Type B pancreatic cell (in vitro differentiated cells): Measurements from ENCODE around the gene POMC. TPM values are rescaled to one million over a fixed set of nuclear protein-coding genes. Genes with fewer than 3 reads are reported as not detected.
"Not testable (repeated sequence)": the region's sequence is repeated elsewhere in the genome, so short reads cannot be mapped to it uniquely, and the experiment has no call there.

Source experiments
- DNase-seq: peaks from one replicate; pipeline ENCODE4 v3.0.0; 2021; ENCODE audit warnings: mixed read lengths; ENCODE audit not compliant: unreplicated experiment; ENCODE audit errors: extremely low spot score
- H3K27ac Mint-ChIP-seq: 2 replicates; pipeline ENCODE4 v1.8.0; 2021; ENCODE audit warnings: mild to moderate bottlenecking, mixed read lengths
- H3K27me3 Mint-ChIP-seq: 2 replicates; pipeline ENCODE4 v1.8.0; 2021; ENCODE audit warnings: mixed read lengths
- H3K36me3 Mint-ChIP-seq: 2 replicates; pipeline ENCODE4 v1.8.0; 2021; ENCODE audit warnings: mixed read lengths
- H3K4me1 Mint-ChIP-seq: one replicate; pipeline ENCODE4 v1.8.0; 2021; ENCODE audit warnings: mixed read lengths; ENCODE audit not compliant: unreplicated experiment
- H3K4me3 Mint-ChIP-seq: 2 replicates; pipeline ENCODE4 v1.8.0; 2021; ENCODE audit warnings: mild to moderate bottlenecking, mixed read lengths
- H3K9me3 Mint-ChIP-seq: 2 replicates; pipeline ENCODE4 v1.8.0; 2021; ENCODE audit warnings: mixed read lengths
- total RNA-seq: library from RNA; stranded (reverse); gene quantifications from 2 replicates; pipeline ENCODE4 v1.2.1, GENCODE V29; 2021; ENCODE audit warnings: low replicate concordance
- TF ChIP-seq, protein P1 (sequence below): fragments of 200-600 bp; sonication (generic); conservative IDR thresholded peaks from 2 replicates; pipeline ENCODE4 v1.5.0; 2021; ENCODE audit warnings: antibody characterized with exemption, mild to moderate bottlenecking

The POMC gene
- total RNA-seq, 1 donor from 2014 or later, result 0.87 TPM

DNA sequence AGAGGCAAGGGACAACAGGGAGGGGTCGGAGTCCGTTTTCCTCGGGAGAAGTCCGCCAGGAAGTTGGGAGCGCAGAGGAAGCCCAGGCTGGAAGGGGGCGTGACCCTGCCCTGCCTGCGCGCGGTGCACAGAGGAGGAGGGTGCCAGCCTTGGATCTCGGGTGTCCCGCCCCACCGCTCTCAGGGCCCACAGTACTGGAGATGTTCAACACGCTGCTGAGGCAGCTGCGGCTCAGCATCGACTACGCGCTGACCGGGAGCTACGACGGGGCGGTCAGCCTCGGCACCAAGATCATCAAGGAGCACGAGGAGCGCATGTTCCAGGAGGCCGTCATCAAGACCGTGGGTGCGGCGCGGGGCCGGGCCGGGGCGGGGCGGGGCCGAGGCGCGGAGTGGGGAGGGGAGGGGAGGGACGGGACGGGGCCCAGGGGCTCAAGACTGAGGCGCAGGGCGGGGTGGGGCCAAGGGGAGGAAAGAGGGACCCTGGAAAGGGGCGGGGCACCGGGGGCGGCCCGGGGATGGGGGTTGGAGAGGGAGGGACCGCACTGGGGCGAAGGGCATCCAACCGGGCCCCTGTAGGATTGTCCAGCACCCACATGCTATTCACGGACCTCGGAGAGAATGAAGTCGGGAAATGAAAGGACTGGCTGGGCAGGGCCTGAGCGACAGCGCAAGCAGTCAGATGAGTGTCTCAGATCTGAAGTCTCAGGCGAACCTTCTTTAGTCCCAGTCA is 36.6 kb downstream of the POMC start:
- peaks cover 10% of the 10 kb centered on the region for H3K4me1 Mint-ChIP-seq
- no peaks in the 10 kb centered on the region for H3K27me3 Mint-ChIP-seq
- H3K4me3 Mint-ChIP-seq, result peak overlapping the region; percentile 75
- no peak for DNase-seq
- H3K27ac Mint-ChIP-seq, result peak overlapping the region; percentile 66
- TF ChIP-seq, protein P1, sequence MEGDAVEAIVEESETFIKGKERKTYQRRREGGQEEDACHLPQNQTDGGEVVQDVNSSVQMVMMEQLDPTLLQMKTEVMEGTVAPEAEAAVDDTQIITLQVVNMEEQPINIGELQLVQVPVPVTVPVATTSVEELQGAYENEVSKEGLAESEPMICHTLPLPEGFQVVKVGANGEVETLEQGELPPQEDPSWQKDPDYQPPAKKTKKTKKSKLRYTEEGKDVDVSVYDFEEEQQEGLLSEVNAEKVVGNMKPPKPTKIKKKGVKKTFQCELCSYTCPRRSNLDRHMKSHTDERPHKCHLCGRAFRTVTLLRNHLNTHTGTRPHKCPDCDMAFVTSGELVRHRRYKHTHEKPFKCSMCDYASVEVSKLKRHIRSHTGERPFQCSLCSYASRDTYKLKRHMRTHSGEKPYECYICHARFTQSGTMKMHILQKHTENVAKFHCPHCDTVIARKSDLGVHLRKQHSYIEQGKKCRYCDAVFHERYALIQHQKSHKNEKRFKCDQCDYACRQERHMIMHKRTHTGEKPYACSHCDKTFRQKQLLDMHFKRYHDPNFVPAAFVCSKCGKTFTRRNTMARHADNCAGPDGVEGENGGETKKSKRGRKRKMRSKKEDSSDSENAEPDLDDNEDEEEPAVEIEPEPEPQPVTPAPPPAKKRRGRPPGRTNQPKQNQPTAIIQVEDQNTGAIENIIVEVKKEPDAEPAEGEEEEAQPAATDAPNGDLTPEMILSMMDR, result no peak
- H3K9me3 Mint-ChIP-seq, result no peaks in the 10 kb centered on the region
- peaks cover 4% of the 10 kb centered on the region for H3K36me3 Mint-ChIP-seq

DNA sequence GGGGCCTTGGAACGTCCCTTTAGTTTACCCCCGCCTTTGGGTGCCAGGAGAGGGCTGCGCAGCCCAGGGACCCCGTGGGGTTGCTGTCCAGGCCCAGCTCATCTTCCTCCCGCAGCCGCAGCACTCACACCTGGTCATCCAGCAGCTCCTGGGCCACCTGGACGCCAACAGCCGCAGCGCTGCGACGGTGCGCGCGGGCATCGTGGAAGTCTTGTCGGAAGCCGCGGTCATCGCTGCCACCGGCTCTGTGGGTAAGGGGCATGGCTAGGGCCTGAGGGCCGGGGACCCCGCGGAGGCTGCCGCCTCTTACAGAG is 37.2 kb downstream of the POMC start:
- Mint-ChIP-seq H3K4me3 (peak overlapping the region; percentile 70), H3K27ac (no peak overlapping the region), H3K27me3 (no peaks in the 10 kb centered on the region), H3K4me1 (peaks cover 10% of the 10 kb centered on the region), H3K36me3 (peaks cover 4% of the 10 kb centered on the region), H3K9me3 (no peaks in the 10 kb centered on the region)
- TF ChIP-seq, protein P1, result no peak
- no peak for DNase-seq

DNA sequence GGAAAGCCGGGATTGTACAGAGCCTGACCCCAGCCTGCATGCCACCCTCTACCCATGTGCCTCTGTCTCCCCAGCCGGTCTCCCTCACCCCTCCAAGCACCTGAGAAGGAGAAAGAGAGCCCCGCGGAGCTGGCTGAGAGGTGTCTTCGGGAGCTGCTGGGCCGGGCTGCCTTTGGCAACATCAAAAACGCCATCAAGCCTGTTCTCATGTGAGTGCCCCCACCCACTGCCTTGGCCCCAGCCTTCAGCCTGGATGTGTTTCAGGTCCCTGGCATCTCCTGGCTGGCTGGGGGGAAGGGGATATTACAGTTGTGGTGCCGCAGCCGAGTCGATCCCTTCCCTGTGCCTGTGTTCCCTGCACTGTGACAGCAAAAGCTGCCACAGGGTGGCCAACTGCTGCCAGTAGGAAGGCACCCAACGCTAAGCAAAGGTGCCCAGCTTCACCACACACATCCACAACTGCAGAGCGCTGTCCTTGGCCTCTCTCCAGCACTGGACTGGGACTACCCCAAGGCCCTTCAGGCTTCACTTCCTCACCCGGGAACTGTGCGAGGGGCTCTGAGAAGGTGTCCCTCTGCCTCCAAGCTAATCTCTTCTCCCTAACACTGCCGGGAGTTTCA is 38.4 kb downstream of the POMC start:
- Mint-ChIP-seq H3K9me3 (no peaks in the 10 kb centered on the region), H3K4me1 (peaks cover 10% of the 10 kb centered on the region)
- TF ChIP-seq, protein P1, result no peak

DNA sequence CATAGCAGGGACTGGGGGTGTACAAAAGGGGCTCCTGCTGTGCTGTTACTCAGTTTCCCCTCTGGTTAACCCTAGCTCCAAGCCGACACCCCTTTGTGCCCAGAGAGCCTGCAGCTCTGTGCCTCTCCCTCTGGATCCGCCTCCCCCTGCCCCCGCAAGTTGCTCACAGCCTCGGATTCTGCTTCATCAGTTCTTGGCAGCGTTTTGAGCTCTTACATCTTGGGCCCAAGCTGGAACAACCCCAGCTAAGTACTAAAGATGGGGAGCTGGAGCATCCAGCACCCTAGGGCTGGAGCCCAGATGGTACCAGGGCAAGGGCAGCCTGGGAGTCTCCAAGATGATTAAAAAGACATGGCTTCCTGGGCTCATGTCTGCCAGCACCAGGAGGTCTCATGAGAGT is 40.7 kb downstream of the POMC start:
- peaks cover under 1% of the 10 kb centered on the region for H3K36me3 Mint-ChIP-seq
- TF ChIP-seq, protein P1, result no peak
- H3K27me3 Mint-ChIP-seq, result no peaks in the 10 kb centered on the region
- H3K27ac Mint-ChIP-seq, result no peak overlapping the region
- H3K9me3 Mint-ChIP-seq, result no peaks in the 10 kb centered on the region
- DNase-seq, result no peak
- no peak overlapping the region for H3K4me3 Mint-ChIP-seq
- peaks cover 10% of the 10 kb centered on the region for H3K4me1 Mint-ChIP-seq

More for the DNA sequence above, 38.4 kb downstream of the POMC start:
- DNase-seq, result no peak
- Mint-ChIP-seq H3K36me3 (no peaks in the 10 kb centered on the region), H3K27me3 (no peaks in the 10 kb centered on the region), H3K27ac (no peak overlapping the region), H3K4me3 (no peak overlapping the region)

DNA sequence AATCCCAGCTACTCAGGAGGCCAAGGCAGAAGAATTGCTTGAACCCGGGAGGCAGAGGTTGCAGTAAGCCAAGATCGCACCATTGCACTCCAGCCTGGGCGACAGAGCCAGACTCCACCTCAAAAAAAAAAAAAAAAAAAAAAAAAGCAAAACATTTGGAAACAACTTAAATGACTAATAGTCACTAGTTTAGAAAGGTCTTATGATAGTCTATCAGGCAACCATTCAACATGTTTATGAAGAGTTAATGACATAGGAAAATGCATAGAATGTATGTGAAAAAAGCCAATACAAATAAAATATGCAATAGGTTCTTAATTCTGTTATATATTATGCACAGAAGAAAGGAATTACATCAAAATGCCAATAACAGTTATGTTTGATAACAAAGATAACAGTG is 41.3 kb downstream of the POMC start:
- not testable (repeated sequence) for H3K27ac Mint-ChIP-seq, DNase-seq, H3K4me3 Mint-ChIP-seq, H3K4me1 Mint-ChIP-seq, H3K36me3 Mint-ChIP-seq, H3K9me3 Mint-ChIP-seq, H3K27me3 Mint-ChIP-seq

DNA sequence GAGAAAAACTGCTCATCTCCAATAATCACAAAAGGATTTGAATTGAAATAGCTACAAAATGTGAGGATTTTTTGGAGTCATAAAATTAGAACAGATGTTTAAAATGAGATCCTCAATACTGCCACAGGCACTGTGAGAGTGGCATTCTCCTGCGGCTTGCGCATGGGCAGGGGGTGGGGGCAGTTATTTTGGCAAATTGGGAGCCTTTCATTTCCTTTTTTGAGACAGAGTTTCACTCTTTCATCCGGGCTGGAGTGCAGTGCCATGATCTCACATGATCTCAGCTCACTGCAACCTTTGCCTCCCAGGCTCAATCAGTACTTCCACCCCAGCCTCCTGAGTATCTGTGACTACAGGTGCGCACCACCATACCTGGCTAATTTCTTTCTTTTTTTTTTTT is 42.4 kb downstream of the POMC start:
- no peak overlapping the region for H3K27ac Mint-ChIP-seq
- peaks cover 10% of the 10 kb centered on the region for H3K4me1 Mint-ChIP-seq
- TF ChIP-seq, protein P1, result no peak

More for the DNA sequence above, 42.4 kb downstream of the POMC start:
- no peaks in the 10 kb centered on the region for H3K27me3 Mint-ChIP-seq
- peaks cover 5% of the 10 kb centered on the region for H3K36me3 Mint-ChIP-seq
- no peak overlapping the region for H3K4me3 Mint-ChIP-seq
- no peaks in the 10 kb centered on the region for H3K9me3 Mint-ChIP-seq
- DNase-seq, result no peak
